Body of pancreas (tissue), 4 donors: ENCODE results near the gene LYG1. TPM values are rescaled to one million over a fixed set of nuclear protein-coding genes. Genes with fewer than 3 reads are reported as not detected.
"Not testable (repeated sequence)": the region's sequence is repeated elsewhere in the genome, so short reads cannot be mapped to it uniquely, and the experiment has no call there.

Source experiments
- ATAC-seq: fragments of 150-250 bp; one replicate; pipeline ENCODE4 v1.9.1; 2016
- DNase-seq, 4 donors: peaks; one replicate each; pipeline ENCODE4 v3.0.0-alpha.2; 2019
- H3K27ac ChIP-seq, 4 donors: fragments of 200-600 bp; sonication (generic); 1 replicate in 3 of 4; 2 replicates in 1 of 4; pipeline versions ENCODE4 v1.5.1 to v1.6.1; 2016 to 2019; ENCODE audit warnings: mild to moderate bottlenecking in 1 of 4, mixed read lengths in 1 of 4, moderate library complexity in 1 of 4
- H3K27me3 ChIP-seq, 2 donors: fragments of 200-600 bp; sonication (generic); one replicate each; pipeline ENCODE4 v1.6.0; 2016; ENCODE audit warnings: mild to moderate bottlenecking in 1 of 2
- H3K36me3 ChIP-seq, 2 donors: fragments of 200-600 bp; sonication (generic); replicated peaks in 1 of 2; 2 replicates each; pipeline ENCODE4 v1.5.1; 2016; ENCODE audit warnings: low read depth in 2 of 2; ENCODE audit not compliant: insufficient read depth in 1 of 2
- H3K4me1 ChIP-seq: fragments of 200-600 bp; sonication (generic); one replicate; pipeline ENCODE4 v1.6.0; 2016
- H3K4me3 ChIP-seq, 2 donors: fragments of 200-600 bp; sonication (generic); 1 replicate in 1 of 2; 2 replicates in 1 of 2; pipeline ENCODE4 v1.5.1; 2016 to 2019
- H3K9me3 ChIP-seq, 3 donors: fragments of 200-600 bp; sonication (generic); 1 replicate in 2 of 3; 2 replicates in 1 of 3; pipeline ENCODE4 v1.5.1; 2016
- POLR2A ChIP-seq, 3 donors: fragments of 450-650 bp; IDR thresholded peaks; one replicate each; pipeline ENCODE4 v1.6.1; 2016; ENCODE audit warnings: antibody characterized with exemption in 3 of 3, mild to moderate bottlenecking in 2 of 3
- WGBS, 2 donors: methylation state at CpG; one replicate each; pipeline ENCODE4 v1.1.5; 2017; 5-methylcytosine and 5-hydroxymethylcytosine counted together
- intact Hi-C: fragments of 100-400 bp; cut with DNase I; formaldehyde crosslinking; loops from one replicate; pipeline ENCODE4 v1.15.1; 2023
- total RNA-seq, 2 donors: library from RNA; depleted of rRNA; stranded (reverse); fragments of >200 nt; gene quantifications; one replicate each; pipeline ENCODE4 v1.1.0, GENCODE V29; 2016
- TF ChIP-seq, protein P1 (sequence below), 7 experiments: fragments of 450-650 bp in 4 of 7; fragments of 200-600 bp in 3 of 7; sonication (generic) in 3 of 7; IDR thresholded peaks; one replicate each; pipeline ENCODE4 v1.5.1; 2016 to 2019; ENCODE audit warnings: antibody characterized with exemption in 7 of 7

Gene LYG1
- total RNA-seq = 1 to 10 TPM in 1 of 2 donors, not detected in 1; 1.6 TPM

DNA sequence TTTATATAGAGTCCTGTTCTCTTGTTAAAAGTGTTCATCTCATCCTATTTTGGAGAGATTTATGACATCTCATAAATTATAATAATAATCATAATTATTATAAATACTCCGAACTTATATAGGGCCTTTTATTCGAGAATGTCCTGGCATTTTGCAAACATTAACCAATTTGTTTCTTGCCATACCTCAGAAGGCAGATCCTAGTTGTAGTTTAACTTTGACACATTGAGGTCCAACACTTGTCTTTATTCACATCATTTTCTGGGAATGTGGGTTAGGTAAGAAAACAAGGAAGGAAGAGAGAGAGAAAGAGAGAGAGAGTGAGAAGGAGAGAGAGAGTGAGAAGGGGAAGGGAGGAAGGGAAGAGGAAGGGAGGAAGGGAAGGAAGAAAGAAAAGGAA, at the start of gene LYG1:
LYG1 (minus strand) TSS at position 101 of the 400 bp plus-strand sequence. CDS start 5,527 bp downstream, outside the sequence.
- H3K4me1 ChIP-seq, H3K9me3 ChIP-seq, intact Hi-C loops, DNase-seq, H3K27ac ChIP-seq, ATAC-seq, H3K27me3 ChIP-seq, H3K36me3 ChIP-seq, H3K4me3 ChIP-seq: not testable (repeated sequence)
- 54 to 61% methylated on average over 2 of the region's 2 CpGs for WGBS, 2 donors

DNA sequence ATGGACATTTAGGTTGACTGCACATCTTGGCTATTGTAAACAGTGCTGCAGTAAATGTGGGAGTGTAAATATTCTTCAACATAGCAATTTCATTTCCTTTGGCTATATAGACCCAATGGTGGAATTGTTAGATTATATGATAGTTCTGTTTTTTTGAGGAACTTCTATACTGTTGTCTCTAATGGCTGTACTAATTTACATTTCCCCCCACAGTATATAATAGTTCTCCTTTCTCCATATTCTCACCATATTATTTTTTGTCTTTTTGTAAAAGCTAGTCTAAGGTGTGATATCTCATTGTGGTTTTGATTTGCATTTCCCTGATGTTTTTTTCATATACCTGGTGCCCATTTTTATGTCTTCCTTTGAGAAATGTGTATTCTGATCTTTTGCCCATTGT, 49.2 kb upstream of the LYG1 start:
- intact Hi-C loops = no loop called here
- no peak for ATAC-seq
- no peak for DNase-seq
- no peaks in the 10 kb centered on the region for H3K27me3 ChIP-seq
- H3K4me1 ChIP-seq = peaks cover 34% of the 10 kb centered on the region
- no peaks in the 10 kb centered on the region for H3K36me3 ChIP-seq
- no peaks in the 10 kb centered on the region for H3K9me3 ChIP-seq
- H3K4me3 ChIP-seq = no peak overlapping the region
- TF ChIP-seq, protein P1, sequence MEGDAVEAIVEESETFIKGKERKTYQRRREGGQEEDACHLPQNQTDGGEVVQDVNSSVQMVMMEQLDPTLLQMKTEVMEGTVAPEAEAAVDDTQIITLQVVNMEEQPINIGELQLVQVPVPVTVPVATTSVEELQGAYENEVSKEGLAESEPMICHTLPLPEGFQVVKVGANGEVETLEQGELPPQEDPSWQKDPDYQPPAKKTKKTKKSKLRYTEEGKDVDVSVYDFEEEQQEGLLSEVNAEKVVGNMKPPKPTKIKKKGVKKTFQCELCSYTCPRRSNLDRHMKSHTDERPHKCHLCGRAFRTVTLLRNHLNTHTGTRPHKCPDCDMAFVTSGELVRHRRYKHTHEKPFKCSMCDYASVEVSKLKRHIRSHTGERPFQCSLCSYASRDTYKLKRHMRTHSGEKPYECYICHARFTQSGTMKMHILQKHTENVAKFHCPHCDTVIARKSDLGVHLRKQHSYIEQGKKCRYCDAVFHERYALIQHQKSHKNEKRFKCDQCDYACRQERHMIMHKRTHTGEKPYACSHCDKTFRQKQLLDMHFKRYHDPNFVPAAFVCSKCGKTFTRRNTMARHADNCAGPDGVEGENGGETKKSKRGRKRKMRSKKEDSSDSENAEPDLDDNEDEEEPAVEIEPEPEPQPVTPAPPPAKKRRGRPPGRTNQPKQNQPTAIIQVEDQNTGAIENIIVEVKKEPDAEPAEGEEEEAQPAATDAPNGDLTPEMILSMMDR (IDR thresholded peaks at IDR 0.05) = no peak
- no peak for TF ChIP-seq POLR2A (IDR thresholded peaks at IDR 0.05)
- no peak overlapping the region for H3K27ac ChIP-seq

DNA sequence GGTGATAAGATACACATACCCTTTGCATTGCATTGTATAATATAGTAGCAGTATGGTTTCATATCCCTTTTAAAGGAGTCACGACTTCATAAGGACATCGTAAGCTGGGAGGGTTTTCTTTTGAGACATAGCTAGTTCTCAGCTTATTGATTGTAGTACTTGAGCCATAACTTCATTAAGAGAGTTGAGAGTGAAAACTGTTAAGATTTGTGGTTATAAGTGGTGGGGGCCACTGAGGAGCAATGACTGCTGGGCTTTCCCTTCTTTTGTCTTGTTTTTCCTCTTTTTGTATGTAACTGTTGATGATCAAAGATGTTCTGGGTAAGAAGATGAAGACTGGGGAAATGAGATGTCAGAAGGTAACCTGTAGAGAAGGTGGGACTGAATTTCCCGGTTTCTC, 47.2 kb upstream of the LYG1 start:
- intact Hi-C loops = no loop called here
- no peak overlapping the region for H3K4me3 ChIP-seq
- TF ChIP-seq, protein P1 (IDR thresholded peaks at IDR 0.05) = no peak
- TF ChIP-seq POLR2A (IDR thresholded peaks at IDR 0.05) = no peak
- DNase-seq (no peak), ATAC-seq (no peak)
- H3K27ac ChIP-seq = no peak overlapping the region
- no peaks in the 10 kb centered on the region for H3K27me3 ChIP-seq
- WGBS, 2 donors = 82 to 92% methylated on average over 3 of the region's 3 CpGs
- peaks cover 26% of the 10 kb centered on the region for H3K4me1 ChIP-seq
- H3K36me3 ChIP-seq = no peaks in the 10 kb centered on the region
- H3K9me3 ChIP-seq = no peaks in the 10 kb centered on the region

- H3K9me3 ChIP-seq = no peaks in the 10 kb centered on the region
- no peak overlapping the region for H3K4me3 ChIP-seq
- DNase-seq = no peak
- H3K27me3 ChIP-seq = no peaks in the 10 kb centered on the region
- ATAC-seq = no peak
- H3K4me1 ChIP-seq = peaks cover 33% of the 10 kb centered on the region
- no peaks in the 10 kb centered on the region for H3K36me3 ChIP-seq
- H3K27ac ChIP-seq = no peak overlapping the region
- intact Hi-C loops = no loop called here
- TF ChIP-seq, protein P1 (IDR thresholded peaks at IDR 0.05) = no peak
- no peak for TF ChIP-seq POLR2A (IDR thresholded peaks at IDR 0.05)
Observed at GRCh38 chr2:99346218-99346617, 45.2 kb upstream of the LYG1 start.

GRCh38 chr2:99345446-99345845, 44.4 kb upstream of the LYG1 start:
- intact Hi-C loops, ATAC-seq, H3K27ac ChIP-seq, H3K36me3 ChIP-seq, DNase-seq, H3K27me3 ChIP-seq, H3K4me3 ChIP-seq, H3K9me3 ChIP-seq: not testable (repeated sequence)
- H3K4me1 ChIP-seq = peaks cover 38% of the 10 kb centered on the region
- 95% methylated on average over 7 of the region's 7 CpGs for WGBS, 2 donors

DNA sequence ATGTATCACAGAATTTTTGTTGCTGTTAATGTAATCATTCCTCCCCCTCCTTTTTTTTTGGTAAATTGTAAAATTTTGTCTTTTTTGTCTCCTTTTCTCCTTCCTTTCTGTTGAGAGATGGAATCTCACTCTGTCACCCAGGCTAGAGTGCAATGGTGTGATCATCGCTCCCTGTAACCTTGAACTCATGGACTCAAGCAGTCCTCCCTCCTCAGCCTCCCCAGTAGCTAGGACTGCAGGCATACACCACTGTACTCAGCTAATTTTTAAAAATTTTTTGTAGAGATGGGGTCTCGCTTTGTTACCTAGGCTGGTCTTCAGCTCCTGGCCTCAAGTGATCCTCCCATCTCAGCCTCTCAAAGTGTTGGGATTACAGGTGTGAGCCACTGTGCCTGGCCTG, 41.5 kb upstream of the LYG1 start:
- no peaks in the 10 kb centered on the region for H3K36me3 ChIP-seq
- no peaks in the 10 kb centered on the region for H3K9me3 ChIP-seq
- no peak for ATAC-seq
- WGBS, 2 donors = 89 to 97% methylated on average over 2 of the region's 2 CpGs
- no peaks in the 10 kb centered on the region for H3K27me3 ChIP-seq
- TF ChIP-seq POLR2A (IDR thresholded peaks at IDR 0.05) = no peak
- TF ChIP-seq, protein P1 (IDR thresholded peaks at IDR 0.05) = no peak
- intact Hi-C loops = no loop called here
- H3K4me1 ChIP-seq = peaks cover 30% of the 10 kb centered on the region
- no peak overlapping the region for H3K4me3 ChIP-seq
- no peak overlapping the region for H3K27ac ChIP-seq
- no peak for DNase-seq
